MM.1S (cell line): Measurements from ENCODE around the gene ANKRD6.
"Not testable (repeated sequence)": the region's sequence is repeated elsewhere in the genome, so short reads cannot be mapped to it uniquely, and the experiment has no call there.

ENCODE experiments used
- DNase-seq: peaks from one replicate; pipeline ENCODE4 v3.0.0-alpha.2; 2015
- H2AFZ ChIP-seq: fragments of 300-600 bp; sonication (generic); 2 replicates; pipeline ENCODE4 v1.6.0; 2016; ENCODE audit warnings: antibody characterized with exemption, low read length
- H3F3A ChIP-seq: fragments of 300-600 bp; sonication (generic); 2 replicates; pipeline ENCODE4 v1.6.1; 2016; ENCODE audit warnings: mild to moderate bottlenecking, antibody characterized with exemption, low read length, moderate library complexity, mixed read lengths; ENCODE audit not compliant: insufficient read depth
- H3K27ac ChIP-seq: fragments of 300-600 bp; sonication (generic); 2 replicates; pipeline ENCODE4 v1.5.1; 2016; ENCODE audit warnings: mild to moderate bottlenecking, low read length
- H3K27me3 ChIP-seq: fragments of 300-600 bp; sonication (generic); replicated peaks from 2 replicates; pipeline ENCODE4 v1.6.0; 2016; ENCODE audit warnings: low read length; ENCODE audit not compliant: insufficient read depth
- H3K36me3 ChIP-seq: fragments of 300-600 bp; sonication (generic); replicated peaks from 2 replicates; pipeline ENCODE4 v1.6.1; 2016; ENCODE audit warnings: mild to moderate bottlenecking, low read length, mixed read lengths; ENCODE audit not compliant: insufficient read depth
- H3K4me1 ChIP-seq: fragments of 300-600 bp; sonication (generic); 2 replicates; pipeline ENCODE4 v1.6.1; 2016; ENCODE audit warnings: low read length, mixed read lengths
- H3K4me2 ChIP-seq: fragments of 300-600 bp; sonication (generic); 2 replicates; pipeline ENCODE4 v1.6.0; 2016; ENCODE audit warnings: low read depth, low read length
- H3K4me3 ChIP-seq: fragments of 300-600 bp; sonication (generic); 2 replicates; pipeline ENCODE4 v1.5.1; 2016; ENCODE audit warnings: low read length, mixed read lengths
- H3K79me2 ChIP-seq: fragments of 300-600 bp; sonication (generic); 2 replicates; pipeline ENCODE4 v1.6.1; 2016; ENCODE audit warnings: mixed run types, low read length, mixed read lengths
- H3K9ac ChIP-seq: fragments of 300-600 bp; sonication (generic); 2 replicates; pipeline ENCODE4 v1.6.1; 2016; ENCODE audit warnings: low read length, mixed read lengths
- H3K9me2 ChIP-seq: fragments of 300-600 bp; sonication (generic); replicated peaks from 2 replicates; pipeline ENCODE4 v1.6.1; 2016; ENCODE audit warnings: mild to moderate bottlenecking, low read length, mixed read lengths; ENCODE audit not compliant: insufficient read depth
- H3K9me3 ChIP-seq: fragments of 300-600 bp; sonication (generic); replicated peaks from 2 replicates; pipeline ENCODE4 v1.6.1; 2016; ENCODE audit warnings: mild to moderate bottlenecking, low read length, mixed read lengths; ENCODE audit not compliant: insufficient read depth
- H4K20me1 ChIP-seq: fragments of 300-600 bp; sonication (generic); 2 replicates; pipeline ENCODE4 v1.6.1; 2016; ENCODE audit warnings: mild to moderate bottlenecking, low read length, moderate library complexity, mixed read lengths; ENCODE audit not compliant: insufficient read depth
- CTCF ChIP-seq: fragments of 300-600 bp; sonication (generic); IDR thresholded peaks from 2 replicates; pipeline ENCODE4 v1.5.1; 2016; ENCODE audit warnings: antibody characterized with exemption, low read length, mixed read lengths
- EZH2 ChIP-seq: fragments of 300-600 bp; sonication (generic); optimal IDR thresholded peaks from 2 replicates; pipeline ENCODE3; 2017; ENCODE audit warnings: low read depth, mild to moderate bottlenecking, antibody characterized with exemption, low read length, mixed read lengths
- EZH2phosphoT487 ChIP-seq: fragments of 300-600 bp; sonication (generic); IDR thresholded peaks from 2 replicates; pipeline ENCODE4 v1.6.1; 2018; ENCODE audit warnings: antibody characterized with exemption, low read length

The ANKRD6 gene

GRCh38 chr6:89392823-89393222, 40.1 kb upstream of the ANKRD6 start:
- Histone ChIP-seq H3K27me3 (no peaks in the 10 kb centered on the region), H3K9ac (no peak overlapping the region), H4K20me1 (no peaks in the 10 kb centered on the region), H3K4me1 (peaks cover 39% of the 10 kb centered on the region), H3K4me2 (peak overlapping the region; percentile 72), H3K4me3 (peak overlapping the region; percentile 12), H2AFZ (no peak overlapping the region), H3K9me3 (no peaks in the 10 kb centered on the region), H3K27ac (peak overlapping the region; percentile 26; the same call in 1 of the 2 replicates), H3K36me3 (no peaks in the 10 kb centered on the region), H3K79me2 (peaks cover 98% of the 10 kb centered on the region), H3K9me2 (no peaks in the 10 kb centered on the region), H3F3A (peaks cover 16% of the 10 kb centered on the region)
- TF ChIP-seq EZH2 (no peak), EZH2phosphoT487 (no peak), CTCF (no peak)
- no peak for DNase-seq

- H3K4me2 ChIP-seq, result peak overlapping the region; percentile 72
- H3K9ac ChIP-seq, result no peak overlapping the region
- H3K4me3 ChIP-seq, result peak overlapping the region; percentile 12; the same call in 1 of the 2 replicates
- H3K79me2 ChIP-seq, result peaks cover 98% of the 10 kb centered on the region
- H3K36me3 ChIP-seq, result no peaks in the 10 kb centered on the region
- no peaks in the 10 kb centered on the region for H4K20me1 ChIP-seq
- H3K27ac ChIP-seq, result peak overlapping the region; percentile 26; the same call in 1 of the 2 replicates
- H2AFZ ChIP-seq, result no peak overlapping the region
- H3K4me1 ChIP-seq, result peaks cover 31% of the 10 kb centered on the region
- no peaks in the 10 kb centered on the region for H3K9me2 ChIP-seq
- no peak for DNase-seq
- TF ChIP-seq EZH2phosphoT487, result no peak
- no peak for TF ChIP-seq EZH2
- no peak for TF ChIP-seq CTCF
- peaks cover 14% of the 10 kb centered on the region for H3F3A ChIP-seq
- no peaks in the 10 kb centered on the region for H3K9me3 ChIP-seq
- H3K27me3 ChIP-seq, result no peaks in the 10 kb centered on the region
Measured at GRCh38 chr6:89393659-89394058, 39.3 kb upstream of the ANKRD6 start.

- H3F3A ChIP-seq, result peaks cover 14% of the 10 kb centered on the region
- H2AFZ ChIP-seq, H3K9ac ChIP-seq, H3K27ac ChIP-seq, DNase-seq, H3K4me3 ChIP-seq, H3K36me3 ChIP-seq, H3K27me3 ChIP-seq, H3K9me2 ChIP-seq, H3K9me3 ChIP-seq, H3K4me2 ChIP-seq, H4K20me1 ChIP-seq: not testable (repeated sequence)
- H3K79me2 ChIP-seq, result peaks cover 98% of the 10 kb centered on the region
- H3K4me1 ChIP-seq, result peaks cover 33% of the 10 kb centered on the region
Measured at GRCh38 chr6:89397884-89398283, 35.1 kb upstream of the ANKRD6 start.

- peaks cover 7% of the 10 kb centered on the region; the same call in 1 of the 2 replicates for H4K20me1 ChIP-seq
Measured at GRCh38 chr6:89398762-89399525, 34.0 kb upstream of the ANKRD6 start.

More at GRCh38 chr6:89398762-89399525, 34.0 kb upstream of the ANKRD6 start:
- H3K27ac ChIP-seq, result no peak overlapping the region
- H3K79me2 ChIP-seq, result peaks cover 98% of the 10 kb centered on the region
- H3K9me3 ChIP-seq, result no peaks in the 10 kb centered on the region
- H3K4me2 ChIP-seq, result no peak overlapping the region
- H3K9ac ChIP-seq, result no peak overlapping the region
- H3K9me2 ChIP-seq, result no peaks in the 10 kb centered on the region
- TF ChIP-seq CTCF (no peak), EZH2phosphoT487 (no peak), EZH2 (no peak)
- DNase-seq, result no peak
- no peak overlapping the region for H2AFZ ChIP-seq
- peaks cover 4% of the 10 kb centered on the region; the same call in 1 of the 2 replicates for H3F3A ChIP-seq
- H3K4me1 ChIP-seq, result peaks cover 23% of the 10 kb centered on the region
- no peaks in the 10 kb centered on the region for H3K27me3 ChIP-seq
- H3K36me3 ChIP-seq, result no peaks in the 10 kb centered on the region
- no peak overlapping the region for H3K4me3 ChIP-seq
